ENCODE data around the gene CHMP3.
A peak's percentile ranks its signal among the peaks of the same experiment; 100 is the strongest.

Gene CHMP3

GRCh38 chr2:86542814-86543213 lies 20.4 kb downstream of the CHMP3 start:
- no peak for TF ChIP-seq GATA1 (IDR thresholded peaks at IDR 0.05; ENCODE audit: low read depth, low read length)
- no peak for TF ChIP-seq POLR2A (IDR thresholded peaks at IDR 0.05; ENCODE audit: low read length)
- DNase-seq: no peak

- no peak for TF ChIP-seq POLR2A (IDR thresholded peaks at IDR 0.05; ENCODE audit: low read length)
- no peak for TF ChIP-seq GATA1 (IDR thresholded peaks at IDR 0.05; ENCODE audit: low read depth, low read length)
- no peak for DNase-seq
Measured at GRCh38 chr2:86541334-86541733, 21.9 kb downstream of the CHMP3 start.

- no peak for DNase-seq
- TF ChIP-seq GATA1 (IDR thresholded peaks at IDR 0.05; ENCODE audit: low read depth, low read length) (no peak), POLR2A (IDR thresholded peaks at IDR 0.05; ENCODE audit: low read length) (no peak)
Measured at GRCh38 chr2:86533589-86533988, 29.7 kb downstream of the CHMP3 start.

- no peak for DNase-seq
- TF ChIP-seq GATA1 (IDR thresholded peaks at IDR 0.05; ENCODE audit: low read depth, low read length) (no peak), POLR2A (IDR thresholded peaks at IDR 0.05; ENCODE audit: low read length) (no peak)
Measured at GRCh38 chr2:86525421-86526340, 37.6 kb downstream of the CHMP3 start.

GRCh38 chr2:86523491-86523890 lies 39.8 kb downstream of the CHMP3 start:
- no peak for DNase-seq

GRCh38 chr2:86522711-86523110 lies 40.5 kb downstream of the CHMP3 start:
- TF ChIP-seq GATA1 (IDR thresholded peaks at IDR 0.05; ENCODE audit: low read depth, low read length) (no peak), POLR2A (IDR thresholded peaks at IDR 0.05; ENCODE audit: low read length) (no peak)
- no peak for DNase-seq

More at GRCh38 chr2:86523491-86523890, 39.8 kb downstream of the CHMP3 start:
- TF ChIP-seq POLR2A (IDR thresholded peaks at IDR 0.05; ENCODE audit: low read length) (no peak), GATA1 (IDR thresholded peaks at IDR 0.05; ENCODE audit: low read depth, low read length) (no peak)

- TF ChIP-seq POLR2A (IDR thresholded peaks at IDR 0.05; ENCODE audit: low read length): no peak
- no peak for DNase-seq
Measured at GRCh38 chr2:86521922-86522321, 41.3 kb downstream of the CHMP3 start.

- DNase-seq: peak; percentile 7 to 23
- no peak for TF ChIP-seq POLR2A (IDR thresholded peaks at IDR 0.05; ENCODE audit: low read length)
- TF ChIP-seq GATA1 (IDR thresholded peaks at IDR 0.05; ENCODE audit: low read depth, low read length): no peak
Measured at GRCh38 chr2:86520153-86520552, 43.1 kb downstream of the CHMP3 start.

GRCh38 chr2:86519349-86519748 lies 43.9 kb downstream of the CHMP3 start:
- TF ChIP-seq GATA1 (IDR thresholded peaks at IDR 0.05; ENCODE audit: low read depth, low read length) (no peak), POLR2A (IDR thresholded peaks at IDR 0.05; ENCODE audit: low read length) (no peak)
- DNase-seq: no peak

GRCh38 chr2:86518481-86518880 lies 44.8 kb downstream of the CHMP3 start:
- TF ChIP-seq POLR2A (IDR thresholded peaks at IDR 0.05; ENCODE audit: low read length) (no peak), GATA1 (IDR thresholded peaks at IDR 0.05; ENCODE audit: low read depth, low read length) (no peak)
- DNase-seq: peak; percentile 9 to 20

- no peak for DNase-seq
- no peak for TF ChIP-seq GATA1 (IDR thresholded peaks at IDR 0.05; ENCODE audit: low read depth, low read length)
- no peak for TF ChIP-seq POLR2A (IDR thresholded peaks at IDR 0.05; ENCODE audit: low read length)
Measured at GRCh38 chr2:86513948-86514660, 49.1 kb downstream of the CHMP3 start.

GRCh38 chr2:86512892-86513291 lies 50.4 kb downstream of the CHMP3 start:
- no peak for DNase-seq
- TF ChIP-seq POLR2A (IDR thresholded peaks at IDR 0.05; ENCODE audit: low read length) (no peak), GATA1 (IDR thresholded peaks at IDR 0.05; ENCODE audit: low read depth, low read length) (no peak)

- TF ChIP-seq GATA1 (IDR thresholded peaks at IDR 0.05; ENCODE audit: low read depth, low read length): no peak
- TF ChIP-seq POLR2A (IDR thresholded peaks at IDR 0.05; ENCODE audit: low read length): no peak
- no peak for DNase-seq
Measured at GRCh38 chr2:86512034-86512433, 51.2 kb downstream of the CHMP3 start.

- TF ChIP-seq GATA1 (IDR thresholded peaks at IDR 0.05; ENCODE audit: low read depth, low read length) (no peak), POLR2A (IDR thresholded peaks at IDR 0.05; ENCODE audit: low read length) (no peak)
Measured at GRCh38 chr2:86510436-86510933, 52.8 kb downstream of the CHMP3 start.

More at GRCh38 chr2:86510436-86510933, 52.8 kb downstream of the CHMP3 start:
- DNase-seq: no peak
